ENCODE results near the gene OPCML. TPM values are rescaled to one million over a fixed set of nuclear protein-coding genes. Genes with fewer than 3 reads are reported as not detected.

Gene OPCML
- total and polyA plus RNA-seq, 2 donors (not counting 1 experiment from before 2014, with no cell fraction given), result 0.99 to 2.8 TPM

- no peaks in the 10 kb centered on the region for H3K9me3 ChIP-seq (ENCODE audit: control insufficient read depth, insufficient read depth, low read depth, low read length)
Measured at GRCh38 chr11:133425992-133426391, 106.3 kb downstream of the OPCML start.

GRCh38 chr11:133425245-133425644 lies 107.1 kb downstream of the OPCML start:
- Histone ChIP-seq H3K27me3 (ENCODE audit: control insufficient read depth, insufficient read depth, low read length) (no peaks in the 10 kb centered on the region), H3K4me2 (ENCODE audit: extremely low read depth, insufficient read depth, low read length) (no peak overlapping the region), H3K9ac (ENCODE audit: insufficient read depth, low read length) (no peak overlapping the region), H3K4me1 (ENCODE audit: control insufficient read depth, extremely low read depth, insufficient read depth, low read length) (no peaks in the 10 kb centered on the region), H3K79me2 (ENCODE audit: control insufficient read depth, insufficient read depth, low read length) (no peaks in the 10 kb centered on the region), H4K20me1 (ENCODE audit: control insufficient read depth, extremely low read depth, insufficient read depth, low read length) (no peaks in the 10 kb centered on the region), H3K36me3 (ENCODE audit: control insufficient read depth, insufficient read depth, low read length) (no peaks in the 10 kb centered on the region), H2AFZ (ENCODE audit: low read length) (no peak overlapping the region), H3K27ac (ENCODE audit: insufficient read depth, low read length) (no peak overlapping the region), H3K9me3 (ENCODE audit: control insufficient read depth, insufficient read depth, low read depth, low read length) (no peaks in the 10 kb centered on the region), H3K4me3 (replicated peaks in 1 of 4; ENCODE audit: control extremely low read depth in 1 of 4, insufficient read depth in 1 of 4, low read depth in 3 of 4, low read length in 4 of 4) (no peak overlapping the region)
- no peak for TF ChIP-seq EZH2 (IDR thresholded peaks at IDR 0.05; ENCODE audit: low read length, missing control alignments)
- TF ChIP-seq CTCF (conservative IDR thresholded peaks at IDR 0.05 in 1 of 2, IDR thresholded peaks at IDR 0.05 in 1 of 2; ENCODE audit: low read depth in 1 of 2, low read length in 2 of 2), result no peak
- no peak for DNase-seq (ENCODE audit: low read depth in 2 of 2)

More at GRCh38 chr11:133425992-133426391, 106.3 kb downstream of the OPCML start:
- TF ChIP-seq CTCF (conservative IDR thresholded peaks at IDR 0.05 in 1 of 2, IDR thresholded peaks at IDR 0.05 in 1 of 2; ENCODE audit: low read depth in 1 of 2, low read length in 2 of 2) (no peak), EZH2 (IDR thresholded peaks at IDR 0.05; ENCODE audit: low read length, missing control alignments) (no peak)
- Histone ChIP-seq H3K36me3 (ENCODE audit: control insufficient read depth, insufficient read depth, low read length) (no peaks in the 10 kb centered on the region), H3K4me2 (ENCODE audit: extremely low read depth, insufficient read depth, low read length) (no peak overlapping the region), H4K20me1 (ENCODE audit: control insufficient read depth, extremely low read depth, insufficient read depth, low read length) (no peaks in the 10 kb centered on the region), H3K4me1 (ENCODE audit: control insufficient read depth, extremely low read depth, insufficient read depth, low read length) (no peaks in the 10 kb centered on the region), H3K27me3 (ENCODE audit: control insufficient read depth, insufficient read depth, low read length) (no peaks in the 10 kb centered on the region), H3K27ac (ENCODE audit: insufficient read depth, low read length) (no peak overlapping the region), H3K79me2 (ENCODE audit: control insufficient read depth, insufficient read depth, low read length) (no peaks in the 10 kb centered on the region), H2AFZ (ENCODE audit: low read length) (no peak overlapping the region), H3K9ac (ENCODE audit: insufficient read depth, low read length) (no peak overlapping the region), H3K4me3 (replicated peaks in 1 of 4; ENCODE audit: control extremely low read depth in 1 of 4, insufficient read depth in 1 of 4, low read depth in 3 of 4, low read length in 4 of 4) (no peak overlapping the region)
- DNase-seq (ENCODE audit: low read depth in 2 of 2), result no peak

- Histone ChIP-seq H3K4me3 (replicated peaks in 1 of 4; ENCODE audit: control extremely low read depth in 1 of 4, insufficient read depth in 1 of 4, low read depth in 3 of 4, low read length in 4 of 4) (no peak overlapping the region), H3K4me2 (ENCODE audit: extremely low read depth, insufficient read depth, low read length) (no peak overlapping the region), H2AFZ (ENCODE audit: low read length) (no peak overlapping the region), H3K27ac (ENCODE audit: insufficient read depth, low read length) (no peak overlapping the region), H3K4me1 (ENCODE audit: control insufficient read depth, extremely low read depth, insufficient read depth, low read length) (no peaks in the 10 kb centered on the region), H3K79me2 (ENCODE audit: control insufficient read depth, insufficient read depth, low read length) (no peaks in the 10 kb centered on the region), H3K9me3 (ENCODE audit: control insufficient read depth, insufficient read depth, low read depth, low read length) (no peaks in the 10 kb centered on the region), H3K9ac (ENCODE audit: insufficient read depth, low read length) (no peak overlapping the region), H4K20me1 (ENCODE audit: control insufficient read depth, extremely low read depth, insufficient read depth, low read length) (no peaks in the 10 kb centered on the region), H3K27me3 (ENCODE audit: control insufficient read depth, insufficient read depth, low read length) (no peaks in the 10 kb centered on the region), H3K36me3 (ENCODE audit: control insufficient read depth, insufficient read depth, low read length) (no peaks in the 10 kb centered on the region)
- DNase-seq (ENCODE audit: low read depth in 2 of 2), result no peak
- TF ChIP-seq CTCF (conservative IDR thresholded peaks at IDR 0.05 in 1 of 2, IDR thresholded peaks at IDR 0.05 in 1 of 2; ENCODE audit: low read depth in 1 of 2, low read length in 2 of 2) (no peak), EZH2 (IDR thresholded peaks at IDR 0.05; ENCODE audit: low read length, missing control alignments) (no peak)
Measured at GRCh38 chr11:133418218-133418617, 114.1 kb downstream of the OPCML start.
